ENCODE results near the gene PLAC8. TPM values are rescaled to one million over a fixed set of nuclear protein-coding genes. Genes with fewer than 3 reads are reported as not detected.
"Not testable (repeated sequence)": the region's sequence is repeated elsewhere in the genome, so short reads cannot be mapped to it uniquely, and the experiment has no call there.

Gene PLAC8
- total RNA-seq, 8 experiments from 2014 or later = 0.55 to 13.1 (median 1.5) TPM; not detected in 2

- 40 to 100% (median 91%) methylated on average over 2 to 6 of the region's 6 CpGs for WGBS, 10 experiments
- Histone ChIP-seq H3K4me3 (no peak overlapping the region), H3K4me1 (replicated peaks in 1 of 2) (no peaks in the 10 kb centered on the region), H3K27ac (no peak overlapping the region)
- in situ Hi-C loops (cut with MboI; ENCODE audit: low pct_unique_long_range_greater_than_20kb in 2 of 9, low sequenced_read_pairs in 9 of 9, unreplicated experiment in 9 of 9) = loop anchor here in 3 of 9 experiments (25.0 kb wide), 1 partner anchor 182 kb away; no protein-coding TSS in a partner anchor
- ATAC-seq (replicated peaks in 6 of 8) = no peak
Observed at GRCh38 chr4:83080561-83080960, 34.0 kb downstream of the PLAC8 start.

GRCh38 chr4:83075311-83076095 is 39.0 kb downstream of the PLAC8 start:
- in situ Hi-C loops (cut with MboI; ENCODE audit: low pct_unique_long_range_greater_than_20kb in 2 of 9, low sequenced_read_pairs in 9 of 9, unreplicated experiment in 9 of 9) = loop anchor here in 4 of 9 experiments (10.0 to 25.0 kb wide), 2 partner anchors 179 to 187 kb away; no protein-coding TSS in a partner anchor
- WGBS, 10 experiments = 8 to 100% (median 49%) methylated on average over 1 to 4 of the region's 4 CpGs; no CpG with 5 or more reads in 1 of the 10 experiments
- ATAC-seq (replicated peaks in 6 of 8) = peak in 7 of 8 experiments; percentile 43 to 76 (median 62)

GRCh38 chr4:83074783-83075182 is 39.7 kb downstream of the PLAC8 start:
- not testable (repeated sequence) for H3K4me3 ChIP-seq; H3K27ac ChIP-seq; H3K4me1 ChIP-seq (replicated peaks in 1 of 2); ATAC-seq (replicated peaks in 6 of 8)
- in situ Hi-C loops (cut with MboI; ENCODE audit: low pct_unique_long_range_greater_than_20kb in 2 of 9, low sequenced_read_pairs in 9 of 9, unreplicated experiment in 9 of 9) = loop anchor here in 4 of 9 experiments (10.0 to 25.0 kb wide), 2 partner anchors 180 to 188 kb away; no protein-coding TSS in a partner anchor
- WGBS, 10 experiments = 78 to 100% (median 95%) methylated on average over 1 to 7 of the region's 7 CpGs; no CpG with 5 or more reads in 2 of the 10 experiments

More at GRCh38 chr4:83075311-83076095, 39.0 kb downstream of the PLAC8 start:
- no peak overlapping the region for H3K27ac ChIP-seq
- H3K4me1 ChIP-seq (replicated peaks in 1 of 2) = peaks cover 0 to 2% of the 10 kb centered on the region in 2 donors
- H3K4me3 ChIP-seq = no peak overlapping the region

- in situ Hi-C loops (cut with MboI; ENCODE audit: low pct_unique_long_range_greater_than_20kb in 2 of 9, low sequenced_read_pairs in 9 of 9, unreplicated experiment in 9 of 9) = loop anchor here in 1 of 9 experiments (10.0 kb wide), 1 partner anchor 181 kb away; no protein-coding TSS in a partner anchor
- no peak overlapping the region for H3K4me3 ChIP-seq
- H3K27ac ChIP-seq = no peak overlapping the region
- peaks cover 0 to 2% of the 10 kb centered on the region in 2 donors for H3K4me1 ChIP-seq (replicated peaks in 1 of 2)
- peak in 3 of 8 experiments; percentile 57 to 68 (median 62) for ATAC-seq (replicated peaks in 6 of 8)
- 0 to 100% (median 76%) methylated on average over 2 to 10 of the region's 10 CpGs for WGBS, 10 experiments
Observed at GRCh38 chr4:83074086-83074704, 40.3 kb downstream of the PLAC8 start.

GRCh38 chr4:83071116-83071515 is 43.4 kb downstream of the PLAC8 start:
- Histone ChIP-seq H3K4me3 (no peak overlapping the region), H3K27ac (no peak overlapping the region), H3K4me1 (replicated peaks in 1 of 2) (peaks cover 0 to 2% of the 10 kb centered on the region in 2 donors)
- 83 to 100% (median 100%) methylated on average over 1 of the region's 1 CpG; no CpG with 5 or more reads in 5 of the 10 experiments for WGBS, 10 experiments
- ATAC-seq (replicated peaks in 6 of 8) = peak in 3 of 8 experiments; percentile 12 to 73 (median 20)
- in situ Hi-C loops (cut with MboI; ENCODE audit: low pct_unique_long_range_greater_than_20kb in 2 of 9, low sequenced_read_pairs in 9 of 9, unreplicated experiment in 9 of 9) = loop anchor here in 1 of 9 experiments (10.0 kb wide), 1 partner anchor 184 kb away; no protein-coding TSS in a partner anchor

GRCh38 chr4:83067058-83067639 is 47.4 kb downstream of the PLAC8 start:
- no peak for ATAC-seq (replicated peaks in 6 of 8)
- WGBS, 10 experiments = 82 to 100% (median 95%) methylated on average over 3 to 9 of the region's 10 CpGs
- Histone ChIP-seq H3K4me3 (no peak overlapping the region), H3K4me1 (replicated peaks in 1 of 2) (no peaks in the 10 kb centered on the region), H3K27ac (no peak overlapping the region)
- in situ Hi-C loops (cut with MboI; ENCODE audit: low pct_unique_long_range_greater_than_20kb in 2 of 9, low sequenced_read_pairs in 9 of 9, unreplicated experiment in 9 of 9) = no loop called here

- 78 to 100% (median 95%) methylated on average over 1 of the region's 1 CpG; no CpG with 5 or more reads in 2 of the 10 experiments for WGBS, 10 experiments
- Histone ChIP-seq H3K4me1 (replicated peaks in 1 of 2) (no peaks in the 10 kb centered on the region), H3K27ac (no peak overlapping the region), H3K4me3 (no peak overlapping the region)
- no peak for ATAC-seq (replicated peaks in 6 of 8)
- in situ Hi-C loops (cut with MboI; ENCODE audit: low pct_unique_long_range_greater_than_20kb in 2 of 9, low sequenced_read_pairs in 9 of 9, unreplicated experiment in 9 of 9) = no loop called here
Observed at GRCh38 chr4:83065266-83065665, 49.3 kb downstream of the PLAC8 start.

- in situ Hi-C loops (cut with MboI; ENCODE audit: low pct_unique_long_range_greater_than_20kb in 2 of 9, low sequenced_read_pairs in 9 of 9, unreplicated experiment in 9 of 9) = no loop called here
- H3K4me3 ChIP-seq = no peak overlapping the region
- WGBS, 10 experiments = 22 to 86% (median 59%) methylated on average over 1 to 4 of the region's 4 CpGs; no CpG with 5 or more reads in 4 of the 10 experiments
- no peak overlapping the region for H3K27ac ChIP-seq
- ATAC-seq (replicated peaks in 6 of 8) = peak in 4 of 8 experiments; percentile 26 to 72 (median 66)
- no peaks in the 10 kb centered on the region for H3K4me1 ChIP-seq (replicated peaks in 1 of 2)
Observed at GRCh38 chr4:83062739-83063138, 51.8 kb downstream of the PLAC8 start.

GRCh38 chr4:83054928-83055327 is 59.6 kb downstream of the PLAC8 start:
- H3K4me3 ChIP-seq = no peak overlapping the region
- H3K4me1 ChIP-seq (replicated peaks in 1 of 2) = no peaks in the 10 kb centered on the region
- peak in 1 of 8 experiments; percentile 36 for ATAC-seq (replicated peaks in 6 of 8)
- in situ Hi-C loops (cut with MboI; ENCODE audit: low pct_unique_long_range_greater_than_20kb in 2 of 9, low sequenced_read_pairs in 9 of 9, unreplicated experiment in 9 of 9) = no loop called here
- H3K27ac ChIP-seq = no peak overlapping the region

- ATAC-seq (replicated peaks in 6 of 8); H3K4me1 ChIP-seq (replicated peaks in 1 of 2); H3K4me3 ChIP-seq; in situ Hi-C loops (cut with MboI; ENCODE audit: low pct_unique_long_range_greater_than_20kb in 2 of 9, low sequenced_read_pairs in 9 of 9, unreplicated experiment in 9 of 9); H3K27ac ChIP-seq: not testable (repeated sequence)
- WGBS, 10 experiments = 80 to 100% (median 95%) methylated on average over 1 to 8 of the region's 8 CpGs; no CpG with 5 or more reads in 2 of the 10 experiments
Observed at GRCh38 chr4:83048781-83049180, 65.7 kb downstream of the PLAC8 start.

- Histone ChIP-seq H3K27ac (no peak overlapping the region), H3K4me3 (no peak overlapping the region), H3K4me1 (replicated peaks in 1 of 2) (no peaks in the 10 kb centered on the region)
- WGBS, 10 experiments = 79 to 100% (median 95%) methylated on average over 2 to 8 of the region's 8 CpGs
- in situ Hi-C loops (cut with MboI; ENCODE audit: low pct_unique_long_range_greater_than_20kb in 2 of 9, low sequenced_read_pairs in 9 of 9, unreplicated experiment in 9 of 9) = no loop called here
- ATAC-seq (replicated peaks in 6 of 8) = no peak
Observed at GRCh38 chr4:83046693-83047473, 67.6 kb downstream of the PLAC8 start.

- in situ Hi-C loops (cut with MboI; ENCODE audit: low pct_unique_long_range_greater_than_20kb in 2 of 9, low sequenced_read_pairs in 9 of 9, unreplicated experiment in 9 of 9) = no loop called here
- no peaks in the 10 kb centered on the region for H3K4me1 ChIP-seq (replicated peaks in 1 of 2)
- WGBS, 10 experiments = 4 to 100% (median 95%) methylated on average over 3 to 13 of the region's 14 CpGs; no CpG with 5 or more reads in 1 of the 10 experiments
- H3K27ac ChIP-seq = no peak overlapping the region
- ATAC-seq (replicated peaks in 6 of 8) = peak in 3 of 8 experiments; percentile 91 to 97 (median 94)
- H3K4me3 ChIP-seq = no peak overlapping the region
Observed at GRCh38 chr4:83043801-83044407, 70.6 kb downstream of the PLAC8 start.
